Bone marrow (tissue), 2 donors: ENCODE results near the gene RPL38.

Experiments
- DNase-seq, 2 donors: peaks; one replicate each; lab custom pipeline; 2025; lab: John Stamatoyannopoulos, UW

Gene RPL38

DNA sequence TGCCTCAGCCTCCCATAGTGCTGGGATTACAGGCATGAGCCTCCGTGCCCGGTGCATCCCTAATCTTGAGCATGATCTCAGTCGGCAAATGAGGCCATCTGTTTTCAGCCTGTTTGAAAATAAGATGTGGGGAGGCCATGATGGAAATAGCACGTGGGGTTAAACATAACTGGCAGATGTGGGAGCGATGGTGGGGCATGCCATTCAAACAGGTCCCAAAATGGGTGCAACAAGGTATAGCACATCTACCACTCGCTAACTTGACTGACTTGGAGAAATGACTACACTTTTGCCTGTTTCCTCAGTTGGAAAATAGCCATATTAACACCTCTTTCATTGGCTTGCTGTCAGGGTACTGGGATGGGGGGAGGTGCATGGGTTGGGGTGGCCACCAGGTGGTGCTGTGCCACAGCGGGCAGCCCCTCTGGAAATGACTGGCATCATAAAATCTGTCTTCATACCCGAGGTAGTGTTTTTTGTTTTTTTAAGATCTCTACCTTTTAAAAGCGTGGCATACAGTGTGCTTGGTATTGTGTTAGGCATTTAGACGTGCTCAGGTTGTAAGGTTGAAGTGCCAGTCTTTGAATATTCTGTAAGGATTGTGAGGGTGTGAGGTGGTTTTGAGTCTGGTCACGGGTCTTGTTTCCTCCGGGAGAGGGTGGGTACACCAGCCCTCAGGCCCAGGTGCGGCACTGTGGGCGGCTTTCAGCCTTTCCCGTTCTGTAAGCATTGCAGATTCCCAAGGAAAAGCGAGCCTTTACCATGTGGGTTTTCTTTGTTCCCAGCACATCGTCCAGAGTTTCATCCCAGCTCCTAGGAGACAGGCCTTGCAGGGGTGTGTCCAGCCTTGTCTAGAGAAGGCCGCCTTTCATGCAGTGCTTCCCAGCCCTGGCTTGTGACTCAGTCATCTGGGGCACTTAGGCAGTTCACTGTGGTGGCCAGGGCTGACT is 7.0 kb downstream of the RPL38 start:
- DNase-seq = peak; percentile 28 to 54

DNA sequence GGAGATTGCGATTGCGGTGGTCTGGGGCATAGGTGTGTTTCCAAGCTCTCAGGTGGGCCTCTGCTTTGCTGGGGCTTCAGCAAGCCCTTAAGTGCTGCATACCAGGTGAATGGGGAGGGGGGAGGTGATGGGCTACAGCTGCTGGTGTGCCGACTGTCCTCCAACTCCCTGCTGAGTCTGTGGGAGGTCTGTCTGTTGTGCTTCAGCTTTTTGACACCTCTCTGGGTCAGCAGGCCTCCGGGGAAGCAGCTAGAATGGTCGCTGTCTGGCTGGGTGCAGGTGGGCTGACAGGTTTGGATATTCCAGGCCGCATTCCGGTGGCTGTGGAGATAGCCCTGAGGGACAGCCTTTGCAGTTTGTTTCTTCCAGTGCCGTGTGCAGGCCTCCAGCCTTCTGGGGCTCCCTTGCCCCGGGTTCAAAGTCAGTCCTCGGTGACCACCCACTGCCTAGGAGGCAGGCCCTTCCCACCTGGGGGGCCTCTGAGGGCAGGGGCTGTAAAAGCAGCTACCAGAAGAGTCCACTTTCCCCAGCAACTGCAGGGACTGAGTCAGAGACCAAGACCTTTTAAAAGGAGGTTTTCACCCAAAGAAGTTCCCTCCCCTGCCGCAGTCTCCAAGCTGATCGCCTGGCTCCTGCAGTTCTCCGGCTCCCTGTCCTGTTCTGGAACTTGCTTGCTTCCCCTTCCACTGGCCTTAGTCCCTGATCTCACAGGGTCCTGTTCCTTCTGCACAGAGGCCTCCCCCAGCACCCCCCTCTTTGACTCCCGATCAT is 7.8 kb downstream of the RPL38 start:
- DNase-seq = no peak

DNA sequence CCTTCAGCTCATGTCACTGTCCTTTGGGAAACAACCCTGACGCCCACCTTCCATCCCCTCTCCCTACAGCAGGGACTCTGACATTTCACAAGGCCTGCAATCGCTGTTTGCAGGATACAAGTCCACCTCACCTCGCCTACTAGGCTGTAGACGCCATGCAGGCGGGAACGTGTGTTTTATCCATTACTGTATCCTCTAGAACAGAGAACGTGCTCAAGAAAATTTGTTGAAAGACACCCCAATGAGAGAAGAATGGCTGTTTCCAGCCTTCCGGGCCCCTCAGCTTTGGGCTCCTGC is 8.4 kb downstream of the RPL38 start:
- no peak for DNase-seq

DNA sequence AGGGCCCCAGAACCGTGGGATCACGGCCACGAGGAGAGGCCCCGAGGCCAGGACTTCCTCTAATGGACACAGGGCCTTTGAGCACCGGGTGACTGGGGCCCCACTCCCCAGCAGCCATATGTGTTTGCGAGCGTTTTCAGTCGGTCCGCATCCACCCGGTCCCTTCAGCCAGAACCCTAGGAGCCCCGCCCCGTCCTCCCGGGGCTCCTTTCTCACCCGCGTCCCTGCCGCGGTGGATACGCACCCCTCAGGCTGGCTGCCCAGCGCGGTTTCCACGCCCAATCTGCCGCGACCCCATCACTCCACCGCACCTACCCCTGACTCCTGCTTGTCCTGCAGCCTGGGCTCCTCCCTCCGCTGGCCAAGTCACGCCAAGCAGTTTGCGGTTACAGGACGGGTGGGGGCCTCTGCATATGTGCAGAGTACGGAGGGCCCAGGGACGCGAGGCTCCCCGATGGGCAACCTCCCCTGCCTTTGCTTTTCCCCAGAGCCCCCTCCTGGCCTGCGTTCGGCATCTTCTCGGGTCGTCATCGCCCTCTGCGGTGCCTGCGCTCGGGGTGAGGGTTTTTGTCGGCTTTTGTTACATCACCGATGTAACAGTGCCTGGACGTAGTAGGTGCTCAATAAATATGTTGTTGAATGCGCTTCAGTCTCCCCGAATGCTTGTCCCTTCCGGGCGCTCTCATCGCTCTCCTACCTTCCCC is 8.9 kb downstream of the RPL38 start:
- DNase-seq = peak in 1 of 2 donors; percentile 33

DNA sequence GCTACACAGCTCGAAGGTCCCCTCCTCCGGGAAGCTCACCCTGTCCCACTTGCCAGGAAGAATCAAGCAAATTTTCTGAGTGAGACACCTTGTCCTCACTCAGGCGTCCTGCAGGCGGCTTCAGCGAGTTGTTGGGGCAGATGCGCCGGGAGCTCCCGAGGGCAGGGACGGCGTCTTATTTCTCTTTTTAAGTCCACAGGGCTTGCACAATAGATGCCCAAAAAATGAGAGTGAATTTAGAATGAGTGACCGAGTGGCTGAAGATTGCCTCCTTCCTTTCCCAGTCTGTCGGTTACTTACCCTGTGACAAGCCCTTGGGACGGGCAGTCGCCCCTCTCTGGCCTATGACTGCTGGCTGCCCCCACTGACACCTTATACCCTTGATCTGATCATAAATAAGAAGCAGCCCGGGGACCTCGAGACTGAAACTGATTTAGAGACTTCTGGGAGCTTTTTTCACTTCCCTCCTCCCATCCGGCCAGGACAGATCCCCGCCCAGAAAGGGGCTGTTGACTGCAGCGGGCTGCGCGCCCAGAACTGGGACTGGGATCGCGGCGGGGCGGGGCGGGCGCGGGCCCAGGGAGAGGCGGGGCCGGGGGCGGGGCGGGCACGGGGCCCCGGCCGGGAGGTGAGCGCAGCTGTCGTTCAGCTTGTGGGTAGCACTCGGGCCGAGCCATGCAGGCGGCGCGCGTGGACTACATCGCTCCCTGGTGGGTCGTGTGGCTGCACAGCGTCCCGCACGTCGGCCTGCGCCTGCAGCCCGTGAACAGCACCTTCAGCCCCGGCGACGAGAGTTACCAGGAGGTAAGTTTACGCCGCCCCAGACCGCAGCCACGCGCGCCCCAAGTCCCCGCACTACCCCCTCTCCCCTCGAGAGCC is 9.7 kb downstream of the RPL38 start, which contains the start of gene TTYH2:
Gene TTYH2 (plus strand): TSS at position 659 of the 879 bp plus-strand sequence. CDS start 17 bp downstream, at position 676.
- DNase-seq = peak; percentile 51 to 57

DNA sequence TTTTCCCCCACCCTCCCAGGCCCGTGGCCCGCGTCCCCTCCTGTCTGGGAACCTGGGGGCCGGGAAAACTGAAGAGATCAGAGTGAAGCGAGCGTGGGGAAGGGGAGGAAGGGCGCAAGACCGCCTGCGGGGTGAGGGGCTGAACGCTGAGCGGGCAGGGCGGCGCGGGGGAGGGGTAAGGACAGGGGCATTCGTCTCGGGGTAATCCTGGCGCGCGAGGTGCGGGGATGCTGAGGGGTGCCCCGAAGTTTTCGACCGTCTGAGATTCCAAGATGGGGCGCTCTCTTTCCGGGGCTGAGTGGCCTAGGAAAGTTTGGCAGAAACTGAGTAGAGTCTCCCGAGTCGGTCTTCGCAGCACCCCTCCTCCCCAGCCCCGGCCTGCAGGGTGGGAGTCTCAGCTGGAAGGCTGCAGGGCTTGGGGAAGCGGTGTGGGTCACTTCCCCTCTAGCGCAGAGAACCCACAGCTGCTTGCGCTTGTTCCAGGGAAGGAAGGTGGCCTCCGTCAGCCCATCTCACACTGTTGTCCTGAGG is 10.4 kb downstream of the RPL38 start:
- peak in 1 of 2 donors; percentile 13 for DNase-seq

DNA sequence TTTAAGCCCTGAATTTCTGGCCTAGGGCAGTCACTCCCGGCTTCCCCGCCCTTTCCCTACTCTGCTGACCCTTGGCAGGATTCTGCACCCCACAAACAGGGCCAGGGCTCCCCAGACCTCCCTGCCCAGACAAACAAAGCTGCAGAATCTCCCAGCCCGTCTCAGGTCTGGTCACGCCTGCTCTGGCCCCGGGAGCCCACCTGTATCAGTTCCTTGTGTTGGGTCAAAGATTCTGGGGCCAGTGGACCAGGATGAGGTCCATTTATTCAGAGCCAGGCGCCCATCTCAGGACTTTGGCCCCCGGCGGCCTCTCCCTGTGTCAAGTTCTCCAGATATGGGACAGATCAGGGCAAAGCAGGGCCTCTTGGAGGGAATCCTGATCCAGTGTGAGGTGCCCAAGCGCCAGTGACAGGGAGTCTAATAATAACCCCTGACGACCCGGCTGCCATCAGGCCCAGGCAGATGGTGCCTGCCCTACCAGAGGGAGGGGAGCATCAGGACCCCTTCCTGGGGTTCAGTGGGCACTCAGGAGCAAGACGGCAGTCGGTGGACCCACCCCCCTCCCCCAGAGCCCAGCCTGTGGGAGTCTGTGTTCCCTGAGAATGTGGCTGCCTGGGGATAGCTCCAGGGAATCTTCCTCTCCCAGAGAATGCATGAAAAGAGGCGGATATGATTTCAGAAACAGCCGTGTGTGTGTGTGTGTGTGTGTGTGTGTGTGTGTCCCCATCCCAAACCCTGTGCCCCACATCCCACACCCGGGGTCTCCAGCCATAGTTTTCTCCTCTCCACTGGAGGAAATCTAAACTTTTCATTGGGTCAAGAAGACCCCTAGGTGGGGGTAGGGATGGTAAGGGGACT is 11.2 kb downstream of the RPL38 start:
- DNase-seq = no peak

DNA sequence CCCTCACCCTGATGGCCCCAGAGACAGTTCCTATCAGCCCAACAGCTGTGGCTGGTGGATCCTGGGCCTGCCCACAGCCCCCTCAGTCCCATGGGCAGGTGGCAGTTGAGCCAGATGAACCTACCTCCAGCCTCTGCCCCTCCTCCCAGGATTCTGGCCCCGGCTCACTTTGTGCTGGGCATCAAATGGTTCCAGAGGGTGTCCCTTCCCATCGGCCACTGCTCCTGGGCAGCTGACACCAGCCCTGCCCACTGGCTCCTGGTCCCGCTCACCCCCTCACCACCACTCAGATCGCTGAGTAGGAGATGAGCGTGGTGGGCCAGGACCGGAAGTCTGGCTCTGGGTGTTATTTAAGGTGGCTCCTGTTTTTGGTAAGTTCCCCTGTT is 11.9 kb downstream of the RPL38 start:
- DNase-seq = no peak

DNA sequence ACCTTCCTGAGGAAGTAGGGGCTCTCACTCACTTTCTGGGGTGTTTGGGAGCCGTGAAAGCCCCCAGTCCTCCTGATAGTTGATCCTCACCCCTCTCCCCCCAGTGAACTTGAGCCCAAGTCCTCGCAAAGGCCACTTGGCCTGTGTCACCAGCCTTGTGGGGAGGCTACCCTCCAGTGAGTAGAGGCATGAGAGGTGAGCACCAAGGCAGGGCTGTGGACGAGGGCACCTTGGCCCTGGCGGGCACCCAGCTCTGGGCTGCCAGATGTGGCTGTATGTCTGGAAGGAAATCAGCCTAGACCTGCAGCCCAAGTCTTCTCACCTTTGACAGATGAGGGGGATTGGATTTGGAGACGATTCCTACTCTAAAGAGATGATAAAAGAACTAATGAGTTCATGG is 13.0 kb downstream of the RPL38 start:
- DNase-seq = no peak

DNA sequence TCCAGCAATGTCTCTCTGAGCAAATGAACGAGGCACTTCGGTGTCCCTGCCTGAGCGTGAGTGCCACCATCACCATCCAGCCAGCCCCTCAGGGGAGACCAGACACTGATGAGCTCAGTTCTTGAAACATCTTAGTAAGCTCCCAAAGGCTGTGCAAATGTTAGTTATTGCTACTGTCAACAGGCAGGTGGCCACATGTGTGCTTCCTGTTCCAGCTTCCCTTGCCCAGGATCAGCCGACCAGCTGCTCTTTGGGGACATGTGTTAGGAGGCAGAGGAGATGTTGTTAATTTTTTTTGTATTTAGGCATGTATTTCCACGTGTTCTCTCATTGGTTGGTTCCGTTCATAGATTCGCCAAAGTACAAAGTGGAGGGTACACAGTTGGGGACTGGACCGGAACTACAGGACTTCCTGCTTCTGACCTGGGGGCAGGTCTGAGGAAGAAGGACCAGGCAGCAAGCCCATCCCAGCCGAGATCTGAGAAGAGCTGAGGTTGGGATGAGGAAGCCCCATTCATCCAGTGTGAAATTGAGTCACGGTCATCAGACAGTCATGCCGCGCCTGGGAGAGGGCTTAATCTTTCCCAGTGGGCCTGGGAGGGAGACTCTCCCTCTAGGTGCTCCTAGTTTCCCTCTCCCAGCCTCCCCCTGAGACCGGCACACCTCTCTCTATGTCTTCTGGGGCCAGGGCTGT is 13.7 kb downstream of the RPL38 start:
- peak in 1 of 2 donors; percentile 15 for DNase-seq

DNA sequence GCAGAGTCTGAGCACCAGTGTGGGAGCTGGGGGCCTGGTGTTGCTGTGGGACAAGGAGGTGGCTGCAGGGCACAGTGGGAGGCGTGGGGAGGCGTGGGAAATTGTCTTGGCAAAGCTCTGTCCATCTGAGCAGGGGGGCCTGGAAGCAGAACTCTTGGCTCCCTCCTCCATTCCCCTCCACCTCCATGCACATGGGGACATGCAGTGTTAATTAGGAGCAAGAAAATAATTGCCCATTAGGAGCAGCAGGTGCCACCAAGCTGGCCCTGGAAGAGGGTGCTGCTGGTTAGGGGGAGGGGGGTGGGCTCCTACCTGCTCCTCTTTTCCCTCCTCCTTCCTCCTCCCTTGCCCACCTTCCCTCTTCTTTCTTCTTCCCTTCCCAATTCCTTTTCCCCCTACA is 14.4 kb downstream of the RPL38 start:
- no peak for DNase-seq

DNA sequence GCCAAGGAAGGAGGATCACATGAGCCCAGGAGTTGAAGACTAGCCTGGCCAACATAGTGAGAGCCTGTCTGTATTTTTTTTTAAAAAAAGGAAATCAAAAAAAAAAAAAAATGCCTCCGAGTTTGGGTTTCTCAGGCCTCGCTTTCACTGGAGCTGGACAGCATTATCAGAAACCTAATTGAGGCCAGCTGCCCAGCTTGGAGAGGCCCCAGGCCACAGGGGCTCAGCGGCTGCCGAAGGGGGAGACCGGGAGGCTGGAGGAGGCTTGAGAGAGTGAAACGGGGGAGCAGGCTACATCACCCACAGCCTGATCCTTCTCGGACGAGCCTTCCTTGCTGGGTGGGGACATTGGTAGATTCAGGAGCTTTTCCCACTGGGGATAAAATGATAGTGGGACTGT is 15.0 kb downstream of the RPL38 start:
- DNase-seq = no peak

DNA sequence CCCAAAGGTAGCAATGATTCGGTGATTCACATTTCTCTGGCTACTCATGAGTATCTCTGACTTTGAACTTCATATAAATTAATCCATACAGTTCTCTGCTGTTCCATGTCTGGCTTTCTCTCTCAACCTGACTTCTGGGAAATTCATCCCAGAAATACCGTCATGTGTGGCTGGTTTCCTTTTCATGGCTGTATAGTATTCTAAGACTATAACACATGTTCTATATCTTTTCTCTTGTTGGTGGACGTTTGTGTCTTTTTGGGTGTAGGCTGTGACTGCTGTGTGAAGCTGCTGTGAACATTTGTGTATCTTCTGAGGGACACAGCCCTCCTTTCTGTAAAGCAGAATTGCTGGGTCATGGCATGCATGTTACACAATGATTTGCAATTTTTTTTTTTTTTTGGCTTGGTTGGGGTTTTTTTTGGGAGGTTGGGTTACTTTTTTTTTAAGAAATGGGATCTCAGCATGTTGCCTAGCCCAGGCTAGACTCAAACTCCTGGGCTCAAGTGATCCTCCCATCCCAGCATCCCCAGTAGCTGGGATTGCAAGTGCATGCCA is 16.2 kb downstream of the RPL38 start:
- no peak for DNase-seq

DNA sequence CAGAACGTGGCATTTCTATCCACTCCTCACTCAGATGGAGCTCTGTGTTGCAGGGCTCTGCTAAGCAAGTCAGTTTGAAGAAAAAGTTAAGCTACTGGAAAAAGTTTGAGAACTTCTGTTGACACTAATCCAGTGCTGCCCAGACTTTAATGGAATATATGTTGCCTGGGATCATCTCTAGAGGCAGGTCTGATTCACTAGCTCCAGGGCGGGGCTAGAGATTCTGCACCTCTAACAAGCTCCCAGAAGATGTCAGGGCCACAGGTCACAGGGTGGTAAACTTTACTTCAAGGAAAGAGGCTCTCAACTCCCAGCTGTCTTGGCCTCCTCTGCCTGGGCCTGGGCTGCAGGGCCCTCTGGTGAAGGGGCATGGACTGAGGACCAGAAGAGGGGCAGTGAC is 16.7 kb downstream of the RPL38 start:
- DNase-seq = no peak

DNA sequence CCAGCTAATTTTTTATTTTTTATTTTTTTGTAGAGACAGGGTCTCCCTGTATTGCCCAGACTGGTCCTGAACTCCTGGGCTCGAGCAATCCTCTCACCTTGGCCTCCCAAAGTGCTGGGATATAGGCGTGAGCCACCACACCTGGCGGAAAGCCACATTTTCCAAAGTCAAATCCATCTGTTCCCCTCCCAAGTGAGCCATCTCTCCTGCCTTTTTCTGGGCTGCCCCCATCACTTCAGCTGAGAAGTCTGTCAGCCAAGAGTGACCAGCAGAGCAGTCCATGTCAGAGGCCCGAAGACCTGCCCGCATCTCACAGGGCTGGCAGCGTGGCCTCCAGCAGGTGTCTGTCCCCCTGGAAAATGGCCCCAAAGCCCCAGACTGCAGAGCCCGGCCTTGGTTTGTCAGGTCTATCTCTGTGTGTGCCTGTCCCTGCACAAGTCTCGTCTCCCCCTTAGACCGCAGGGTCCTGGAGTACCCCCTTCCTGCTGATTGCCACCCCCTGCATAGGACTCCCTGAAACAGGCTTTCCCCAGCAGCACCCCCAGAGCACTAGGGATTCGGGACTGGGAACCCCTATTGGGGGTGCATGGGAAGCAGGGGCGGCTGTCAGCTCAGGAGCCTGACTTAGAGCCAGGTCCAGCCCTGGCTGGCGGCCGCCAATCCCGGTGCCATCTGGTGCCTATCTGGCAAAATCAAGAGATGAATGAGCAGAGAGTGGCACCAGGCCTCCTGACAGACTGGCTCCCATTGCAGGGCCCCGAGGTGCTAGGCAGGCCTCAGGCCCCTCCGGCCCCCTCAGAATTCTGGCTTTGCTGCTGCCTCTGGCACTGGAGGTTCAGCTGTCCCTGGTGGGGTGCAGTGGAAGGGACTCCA is 17.7 kb downstream of the RPL38 start:
- no peak for DNase-seq

DNA sequence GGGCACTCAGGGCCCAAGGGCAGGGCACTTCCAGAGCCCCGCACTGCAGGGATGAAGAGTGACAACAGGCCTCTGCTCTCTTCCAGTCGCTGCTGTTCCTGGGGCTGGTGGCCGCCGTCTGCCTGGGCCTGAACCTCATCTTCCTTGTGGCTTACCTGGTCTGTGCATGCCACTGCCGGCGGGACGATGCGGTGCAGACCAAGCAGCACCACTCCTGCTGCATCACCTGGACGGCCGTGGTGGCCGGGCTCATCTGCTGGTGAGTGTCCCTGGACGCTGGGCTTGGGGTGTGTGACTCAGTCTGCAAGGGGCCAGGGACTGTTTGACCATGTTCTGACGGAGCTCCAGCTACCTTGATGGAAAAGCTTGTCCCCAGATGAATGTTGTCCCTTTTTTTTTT is 18.9 kb downstream of the RPL38 start:
- DNase-seq = no peak

DNA sequence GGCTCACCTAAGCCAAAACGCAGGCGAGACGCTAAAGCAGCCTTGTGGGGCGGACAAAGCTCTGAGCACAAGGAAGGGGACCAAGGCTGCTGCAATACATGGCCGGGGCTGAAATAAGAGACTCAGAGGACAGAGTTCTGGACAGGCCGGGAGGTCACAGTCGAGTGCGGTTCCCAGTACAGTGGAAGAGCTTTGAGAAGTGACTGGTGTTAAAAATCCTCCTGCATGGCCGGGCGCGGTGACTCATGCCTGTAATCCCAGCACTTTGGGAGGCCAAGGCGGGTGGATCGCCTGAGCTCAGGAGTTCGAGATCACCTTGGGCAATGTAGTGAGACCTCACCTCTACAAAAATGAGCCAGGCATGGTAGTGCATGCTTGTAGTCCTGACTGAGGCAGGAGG is 20.4 kb downstream of the RPL38 start:
- no peak for DNase-seq

DNA sequence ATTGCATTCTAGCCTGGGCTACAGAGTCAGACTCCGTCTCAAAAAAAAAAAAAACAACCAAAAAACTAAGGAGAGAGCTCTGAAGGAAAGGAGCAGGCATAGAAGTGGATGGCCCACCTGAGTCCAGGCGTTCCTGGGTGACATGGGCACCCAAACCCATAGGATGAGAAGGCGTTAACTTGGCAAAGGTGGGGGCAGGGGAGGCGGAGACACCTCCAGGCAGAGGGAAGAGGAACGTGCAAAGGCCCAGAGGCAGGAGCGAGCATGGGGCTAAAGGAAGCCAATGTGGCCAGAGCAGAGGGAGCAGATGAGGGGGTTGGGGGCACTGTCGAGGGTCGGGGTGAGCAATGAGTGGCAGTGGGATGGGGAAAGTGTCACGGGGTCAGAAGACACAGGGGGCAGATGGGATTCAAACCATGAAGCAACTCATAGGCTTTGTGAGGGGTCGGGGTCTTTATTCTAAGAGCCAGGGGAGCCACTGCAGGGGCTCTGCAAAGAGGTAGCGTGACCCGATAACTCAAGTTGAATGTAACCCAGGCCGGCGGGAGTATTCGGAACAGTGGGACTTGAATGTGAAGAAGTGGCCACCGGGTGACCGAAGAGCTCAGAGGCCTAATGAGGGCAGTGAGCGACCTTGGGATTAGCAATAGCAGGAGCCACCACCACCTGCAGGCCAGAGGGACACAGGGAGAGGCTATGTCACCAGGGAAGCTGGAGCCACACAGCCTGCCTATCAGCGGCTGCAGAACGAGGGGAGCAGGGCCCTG is 21.7 kb downstream of the RPL38 start:
- DNase-seq = no peak
